ENCODE measurements around the gene MAST4.
A peak's percentile ranks its signal among the peaks of the same experiment; 100 is the strongest.

MAST4 gene

GRCh38 chr5:66595756-66596635, at the start of gene MAST4:
TSS of gene MAST4 (plus strand) at chr5:66596393. CDS start at chr5:66596656, 263 bp downstream.
- DNase-seq = peak; percentile 91

- no peak for DNase-seq
These were observed 49.7 kb upstream of the MAST4 start for GRCh38 chr5:66546541-66546940.

- peak; percentile 12 for DNase-seq
These were observed 44.9 kb upstream of the MAST4 start for GRCh38 chr5:66551338-66551737.

GRCh38 chr5:66551945-66552344, 44.2 kb upstream of the MAST4 start:
- DNase-seq = no peak

GRCh38 chr5:66553368-66553912, 42.8 kb upstream of the MAST4 start:
- no peak for DNase-seq

GRCh38 chr5:66553916-66554575, 42.1 kb upstream of the MAST4 start:
- peak; percentile 58 for DNase-seq

- no peak for DNase-seq
These were observed 41.3 kb upstream of the MAST4 start for GRCh38 chr5:66554884-66555283.

- no peak for DNase-seq
These were observed 37.6 kb upstream of the MAST4 start for GRCh38 chr5:66558560-66558959.

- no peak for DNase-seq
These were observed 35.8 kb upstream of the MAST4 start for GRCh38 chr5:66560371-66560770.

GRCh38 chr5:66561256-66561990, 34.8 kb upstream of the MAST4 start:
- DNase-seq = no peak

GRCh38 chr5:66565878-66566277, 30.3 kb upstream of the MAST4 start:
- DNase-seq = no peak

- DNase-seq = no peak
These were observed 28.7 kb upstream of the MAST4 start for GRCh38 chr5:66567474-66567873.

GRCh38 chr5:66570201-66570600, 26.0 kb upstream of the MAST4 start:
- DNase-seq = no peak

- DNase-seq = no peak
These were observed 22.5 kb upstream of the MAST4 start for GRCh38 chr5:66573733-66574132.

- DNase-seq = no peak
These were observed 13.6 kb upstream of the MAST4 start for GRCh38 chr5:66582499-66583165.

GRCh38 chr5:66585291-66585690, 10.9 kb upstream of the MAST4 start:
- DNase-seq = no peak

GRCh38 chr5:66587771-66588170, 8.4 kb upstream of the MAST4 start:
- DNase-seq = no peak

- peak; percentile 43 for DNase-seq
These were observed 516 bp downstream of the MAST4 start for GRCh38 chr5:66596636-66597182.

GRCh38 chr5:66597183-66597757, 1.1 kb downstream of the MAST4 start:
- DNase-seq = peak; percentile 69

- no peak for DNase-seq
These were observed 6.4 kb downstream of the MAST4 start for GRCh38 chr5:66602621-66603020.

GRCh38 chr5:66603164-66603563, 7.0 kb downstream of the MAST4 start:
- DNase-seq = no peak

- no peak for DNase-seq
These were observed 7.7 kb downstream of the MAST4 start for GRCh38 chr5:66603881-66604280.
